A673 (cell line): ENCODE measurements around the gene SEMA4D. TPM values are rescaled to one million over a fixed set of nuclear protein-coding genes. Genes with fewer than 3 reads are reported as not detected.

Source experiments
- BruUV-seq: library from RNA; stranded (reverse); fragments of 400-500 nt; replicated peaks from 2 replicates; lab custom pipeline; 2021; lab: Mats Ljungman, UMichigan
- CTCF ChIA-PET: fragments of 300-600 bp; sonication (Branson Sonifier 250); formaldehyde crosslinking; loops from one replicate; lab custom pipeline; 2022; ENCODE audit warnings: antibody characterized with exemption; lab: Charles Lee
- POLR2A ChIA-PET: fragments of 300-600 bp; sonication (Branson Sonifier 250); formaldehyde crosslinking; loops from one replicate; lab custom pipeline; 2022; ENCODE audit warnings: antibody characterized with exemption; ENCODE audit not compliant: low non-redundant PET; lab: Charles Lee
- DNase-seq: peaks from one replicate; pipeline ENCODE4 v3.0.0-alpha.2; 2015; ENCODE audit warnings: low spot score
- H3K27ac ChIP-seq: fragments of 200-600 bp; sonication (generic); 2 replicates; pipeline ENCODE4 v1.5.1; 2016; ENCODE audit warnings: mixed run types, low read depth, mild to moderate bottlenecking, mixed read lengths, antibody characterized with exemption, low read length; ENCODE audit not compliant: poor library complexity, severe bottlenecking
- H3K27me3 ChIP-seq: fragments of 200-600 bp; sonication (generic); replicated peaks from 2 replicates; pipeline ENCODE4 v1.6.1; 2017; ENCODE audit warnings: mixed run types, low read depth, mild to moderate bottlenecking, mixed read lengths, antibody characterized with exemption, low read length; ENCODE audit not compliant: insufficient read depth, poor library complexity
- H3K36me3 ChIP-seq: fragments of 200-600 bp; sonication (generic); 2 replicates; pipeline ENCODE4 v1.6.1; 2016; ENCODE audit warnings: mixed run types, mild to moderate bottlenecking, mixed read lengths, antibody characterized with exemption, low read length; ENCODE audit not compliant: insufficient read depth, poor library complexity, severe bottlenecking
- H3K4me1 ChIP-seq: fragments of 200-600 bp; sonication (generic); 2 replicates; pipeline ENCODE4 v1.6.1; 2017; ENCODE audit warnings: mixed run types, mild to moderate bottlenecking, mixed read lengths, antibody characterized with exemption, low read length; ENCODE audit not compliant: insufficient read depth, poor library complexity, severe bottlenecking
- H3K4me3 ChIP-seq: fragments of 200-600 bp; sonication (generic); 2 replicates; pipeline ENCODE4 v1.5.1; 2016; ENCODE audit warnings: low read depth, mixed run types, mild to moderate bottlenecking, mixed read lengths, low read length; ENCODE audit not compliant: poor library complexity, severe bottlenecking
- H3K9me3 ChIP-seq: fragments of 200-600 bp; sonication (generic); 2 replicates; pipeline ENCODE4 v1.6.1; 2016; ENCODE audit warnings: mixed run types, low read depth, mild to moderate bottlenecking, mixed read lengths, antibody characterized with exemption, low read length; ENCODE audit not compliant: poor library complexity, severe bottlenecking
- EZH2 ChIP-seq: fragments of 200-600 bp; sonication (generic); IDR thresholded peaks from 2 replicates; pipeline ENCODE4 v1.6.1; 2017; ENCODE audit warnings: borderline replicate concordance, low read depth, mild to moderate bottlenecking, mixed read lengths, antibody characterized with exemption, low read length; ENCODE audit not compliant: poor library complexity, severe bottlenecking
- intact Hi-C: fragments of 100-400 bp; cut with micrococcal nuclease; formaldehyde crosslinking; loops from one replicate; pipeline ENCODE4 v1.10.0; 2022; ENCODE audit not compliant: unreplicated experiment
- total RNA-seq: library from RNA; stranded (reverse); gene quantifications from 2 replicates; pipeline ENCODE4 v1.2.3, GENCODE V29; 2021
- TF ChIP-seq, protein P1 (sequence below): fragments of 300-800, 200-600 bp; sonication (generic); conservative IDR thresholded peaks from 2 replicates; pipeline ENCODE4 v1.5.1; 2017; ENCODE audit warnings: low read depth, mild to moderate bottlenecking, antibody characterized with exemption, low read length, moderate library complexity, mixed read lengths

The SEMA4D gene
- total RNA-seq, 1 experiment from 2014 or later, result 14.2 TPM

GRCh38 chr9:89368550-89368949, 129.4 kb downstream of the SEMA4D start:
- BruUV-seq, result no TSS peak
- Histone ChIP-seq H3K27me3 (no peaks in the 10 kb centered on the region), H3K27ac (no peak overlapping the region), H3K9me3 (no peaks in the 10 kb centered on the region), H3K4me1 (no peaks in the 10 kb centered on the region), H3K36me3 (no peaks in the 10 kb centered on the region), H3K4me3 (no peak overlapping the region)
- TF ChIP-seq EZH2, result no peak
- TF ChIP-seq, protein P1, sequence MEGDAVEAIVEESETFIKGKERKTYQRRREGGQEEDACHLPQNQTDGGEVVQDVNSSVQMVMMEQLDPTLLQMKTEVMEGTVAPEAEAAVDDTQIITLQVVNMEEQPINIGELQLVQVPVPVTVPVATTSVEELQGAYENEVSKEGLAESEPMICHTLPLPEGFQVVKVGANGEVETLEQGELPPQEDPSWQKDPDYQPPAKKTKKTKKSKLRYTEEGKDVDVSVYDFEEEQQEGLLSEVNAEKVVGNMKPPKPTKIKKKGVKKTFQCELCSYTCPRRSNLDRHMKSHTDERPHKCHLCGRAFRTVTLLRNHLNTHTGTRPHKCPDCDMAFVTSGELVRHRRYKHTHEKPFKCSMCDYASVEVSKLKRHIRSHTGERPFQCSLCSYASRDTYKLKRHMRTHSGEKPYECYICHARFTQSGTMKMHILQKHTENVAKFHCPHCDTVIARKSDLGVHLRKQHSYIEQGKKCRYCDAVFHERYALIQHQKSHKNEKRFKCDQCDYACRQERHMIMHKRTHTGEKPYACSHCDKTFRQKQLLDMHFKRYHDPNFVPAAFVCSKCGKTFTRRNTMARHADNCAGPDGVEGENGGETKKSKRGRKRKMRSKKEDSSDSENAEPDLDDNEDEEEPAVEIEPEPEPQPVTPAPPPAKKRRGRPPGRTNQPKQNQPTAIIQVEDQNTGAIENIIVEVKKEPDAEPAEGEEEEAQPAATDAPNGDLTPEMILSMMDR, result no peak
- no peak for DNase-seq
- ChIA-PET POLR2A (no interaction called here), CTCF (no interaction called here)
- intact Hi-C loops, result no loop called here

DNA sequence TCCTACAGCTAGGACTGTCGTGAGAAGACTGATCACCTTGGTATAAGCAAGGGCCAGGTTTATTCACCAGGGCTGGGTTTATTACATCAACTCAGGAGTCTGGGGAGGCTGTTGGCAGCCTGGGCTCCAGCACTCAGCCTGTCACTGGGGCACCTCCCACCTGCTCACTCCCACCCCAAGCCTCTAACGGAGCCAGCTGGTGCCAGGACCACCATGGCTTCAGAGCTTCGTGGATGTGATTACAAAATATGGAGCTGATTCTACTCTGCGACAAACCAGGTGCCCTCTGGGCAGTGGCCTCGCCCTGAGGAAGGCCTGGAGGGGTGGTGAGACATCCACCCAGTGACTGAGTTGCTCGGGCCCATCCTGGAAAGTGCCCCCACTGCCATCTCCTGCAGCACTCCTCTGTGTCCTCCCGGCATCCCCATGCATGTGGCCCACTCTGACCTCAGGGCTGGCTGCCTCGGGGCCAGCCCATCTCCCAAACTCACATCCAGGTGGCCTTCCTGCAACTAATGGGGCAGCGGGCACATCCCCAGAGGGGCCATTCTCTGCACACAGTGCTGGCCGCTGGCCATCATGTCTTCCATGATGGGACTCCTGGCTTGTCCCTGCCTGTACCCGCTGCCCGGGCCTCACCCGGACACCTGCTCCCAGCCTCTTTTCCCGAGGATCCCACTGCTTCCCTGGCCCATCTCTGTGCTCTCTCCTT, 130.0 kb downstream of the SEMA4D start:
- Histone ChIP-seq H3K27me3 (no peaks in the 10 kb centered on the region), H3K9me3 (no peaks in the 10 kb centered on the region), H3K36me3 (no peaks in the 10 kb centered on the region), H3K4me3 (no peak overlapping the region), H3K27ac (no peak overlapping the region), H3K4me1 (no peaks in the 10 kb centered on the region)
- ChIA-PET CTCF (no interaction called here), POLR2A (no interaction called here)
- BruUV-seq, result no TSS peak
- no peak for DNase-seq
- no peak for TF ChIP-seq EZH2
- TF ChIP-seq, protein P1, result no peak
- intact Hi-C loops, result no loop called here

GRCh38 chr9:89367281-89367680, 130.6 kb downstream of the SEMA4D start:
- H3K36me3 ChIP-seq, result no peaks in the 10 kb centered on the region
- H3K4me1 ChIP-seq, result no peaks in the 10 kb centered on the region
- no peaks in the 10 kb centered on the region for H3K9me3 ChIP-seq
- H3K4me3 ChIP-seq, result no peak overlapping the region
- no peaks in the 10 kb centered on the region for H3K27me3 ChIP-seq
- no peak for DNase-seq
- intact Hi-C loops, result no loop called here
- no peak overlapping the region for H3K27ac ChIP-seq
- POLR2A ChIA-PET, result interaction anchor here (0.6 kb wide), 1 partner anchor 1658 kb away, joined by 3 read pairs; no protein-coding TSS in a partner anchor
- BruUV-seq, result no TSS peak
- TF ChIP-seq EZH2, result no peak
- TF ChIP-seq, protein P1, result no peak
- CTCF ChIA-PET, result interaction anchor here (0.5 kb wide), 1 partner anchor 154 kb away, joined by 3 read pairs; no protein-coding TSS in a partner anchor
